GM21526 (cell line): ENCODE results near the gene PFDN6.
"Not testable (repeated sequence)": the region's sequence is repeated elsewhere in the genome, so short reads cannot be mapped to it uniquely, and the experiment has no call there.

Experiments
- ATAC-seq: cut with Tn5 transposase; IDR thresholded peaks from one replicate; pipeline ENCODE4 v1.9.1; 2021; ENCODE audit warnings: moderate library complexity; ENCODE audit not compliant: unreplicated experiment, low FRiP score

Gene PFDN6

DNA sequence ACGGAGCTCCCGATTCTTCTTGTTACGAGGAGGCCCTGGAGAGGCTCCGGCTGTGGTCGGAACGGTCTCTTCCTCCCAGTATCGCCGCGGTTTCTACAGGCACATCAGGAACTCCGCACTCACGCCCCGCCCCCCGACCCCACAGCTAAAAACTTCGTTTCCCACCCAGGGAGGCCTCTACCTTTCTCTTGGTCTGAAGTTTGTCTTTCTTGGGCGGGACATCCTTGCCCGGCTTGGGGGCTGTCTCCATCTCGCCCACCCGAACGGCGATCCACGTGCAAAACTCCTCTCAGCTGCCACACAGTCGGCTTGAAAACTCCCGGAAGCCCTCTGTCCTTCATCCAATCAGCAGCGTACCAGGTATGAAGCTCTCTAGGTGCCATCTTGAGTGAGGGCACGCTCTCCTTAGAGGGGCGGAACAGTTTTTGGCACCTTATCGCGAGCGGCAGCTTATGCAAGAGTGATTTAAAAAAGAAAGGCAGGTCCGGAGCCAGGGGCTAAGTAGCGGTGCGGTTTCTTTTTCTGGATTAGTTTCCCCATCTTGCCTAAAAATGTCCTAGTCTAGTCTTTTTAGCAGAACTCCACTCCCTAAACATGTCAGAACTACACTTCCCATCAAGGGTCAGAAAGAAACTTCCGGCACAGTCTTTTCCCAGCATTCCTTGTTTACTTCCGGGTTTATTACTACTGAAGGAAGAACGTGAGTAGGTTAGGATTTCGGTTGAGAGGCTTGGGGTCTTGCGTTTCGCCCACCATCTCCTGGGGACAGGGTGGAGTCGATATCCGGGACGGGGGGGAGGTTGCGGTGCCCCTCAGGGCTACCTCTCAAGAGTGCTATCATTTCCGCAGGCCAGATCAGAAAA, at the start of gene PFDN6, which contains the start of gene WDR46:
Gene PFDN6 (plus strand): TSS at position 681 of the 863 bp plus-strand sequence. CDS start 256 bp downstream, outside the sequence.
Gene WDR46 (minus strand): TSS at position 319 of the 863 bp plus-strand sequence. CDS start 69 bp downstream, at position 250.
- peak; percentile 57 for ATAC-seq

GRCh38 chr6:33241968-33242367, 47.4 kb upstream of the PFDN6 start:
- no peak for ATAC-seq

DNA sequence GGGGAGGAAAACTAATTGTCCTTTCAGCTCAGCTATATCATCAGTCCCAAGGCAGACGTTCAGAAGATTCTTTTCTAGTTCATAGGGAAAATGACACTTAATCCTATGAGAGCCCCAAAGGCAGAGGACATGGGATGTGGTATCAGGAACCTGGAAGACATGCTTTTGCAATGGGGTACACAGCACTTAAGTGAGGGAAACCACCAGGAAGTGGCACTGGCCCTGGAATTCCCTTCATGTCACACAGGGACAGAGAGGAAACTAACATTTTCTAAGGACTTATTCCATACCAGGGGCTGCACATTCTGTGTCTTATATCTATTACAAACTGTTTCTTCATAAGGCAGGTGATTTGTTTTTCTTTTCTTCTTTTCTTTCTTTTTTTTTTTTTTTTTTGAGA, 45.9 kb upstream of the PFDN6 start:
- ATAC-seq, result no peak

- peak; percentile 41 for ATAC-seq
Measured at GRCh38 chr6:33247977-33248642, 41.3 kb upstream of the PFDN6 start.

- peak; percentile 5 for ATAC-seq
Measured at GRCh38 chr6:33248643-33248931, 40.8 kb upstream of the PFDN6 start.

DNA sequence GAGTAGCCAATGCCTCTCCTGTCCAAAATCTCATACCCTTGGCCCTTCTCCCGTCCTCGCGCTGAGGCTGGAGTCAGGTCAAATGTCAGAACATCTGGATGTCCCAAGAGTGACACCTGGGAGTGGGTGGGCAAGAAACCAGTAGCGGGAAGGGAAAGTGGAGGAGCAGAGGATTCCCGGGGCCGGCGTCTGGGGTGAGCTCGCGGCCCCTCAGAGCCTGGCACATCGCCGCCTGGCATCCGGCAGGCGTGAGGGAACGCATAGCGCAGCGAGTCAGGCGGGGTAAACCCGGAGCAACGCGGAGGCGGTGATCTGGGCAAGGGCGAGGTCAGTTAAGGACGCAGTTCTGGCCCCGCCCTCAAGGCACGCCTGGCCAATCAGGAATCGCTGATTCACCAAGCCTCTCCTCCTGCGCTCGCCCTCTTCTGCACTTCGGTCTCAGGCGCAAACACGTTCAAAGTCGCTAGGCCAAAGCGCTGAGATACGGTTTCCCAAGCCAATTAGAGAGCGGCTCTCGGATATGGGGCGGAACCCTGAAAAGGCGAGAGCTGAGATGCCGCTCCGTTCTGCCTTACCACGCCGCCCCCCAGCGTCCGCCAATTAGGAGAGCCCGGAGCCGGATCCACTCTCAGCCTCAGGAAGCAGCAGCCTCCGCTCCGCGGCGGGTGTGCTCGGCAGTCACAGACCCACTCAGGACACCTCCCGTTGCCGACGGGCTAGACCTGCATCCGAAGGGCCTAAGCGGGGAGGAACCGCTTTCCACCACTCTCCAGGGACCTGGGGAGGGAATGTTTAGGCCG, 40.3 kb upstream of the PFDN6 start:
- peak; percentile 81 for ATAC-seq

DNA sequence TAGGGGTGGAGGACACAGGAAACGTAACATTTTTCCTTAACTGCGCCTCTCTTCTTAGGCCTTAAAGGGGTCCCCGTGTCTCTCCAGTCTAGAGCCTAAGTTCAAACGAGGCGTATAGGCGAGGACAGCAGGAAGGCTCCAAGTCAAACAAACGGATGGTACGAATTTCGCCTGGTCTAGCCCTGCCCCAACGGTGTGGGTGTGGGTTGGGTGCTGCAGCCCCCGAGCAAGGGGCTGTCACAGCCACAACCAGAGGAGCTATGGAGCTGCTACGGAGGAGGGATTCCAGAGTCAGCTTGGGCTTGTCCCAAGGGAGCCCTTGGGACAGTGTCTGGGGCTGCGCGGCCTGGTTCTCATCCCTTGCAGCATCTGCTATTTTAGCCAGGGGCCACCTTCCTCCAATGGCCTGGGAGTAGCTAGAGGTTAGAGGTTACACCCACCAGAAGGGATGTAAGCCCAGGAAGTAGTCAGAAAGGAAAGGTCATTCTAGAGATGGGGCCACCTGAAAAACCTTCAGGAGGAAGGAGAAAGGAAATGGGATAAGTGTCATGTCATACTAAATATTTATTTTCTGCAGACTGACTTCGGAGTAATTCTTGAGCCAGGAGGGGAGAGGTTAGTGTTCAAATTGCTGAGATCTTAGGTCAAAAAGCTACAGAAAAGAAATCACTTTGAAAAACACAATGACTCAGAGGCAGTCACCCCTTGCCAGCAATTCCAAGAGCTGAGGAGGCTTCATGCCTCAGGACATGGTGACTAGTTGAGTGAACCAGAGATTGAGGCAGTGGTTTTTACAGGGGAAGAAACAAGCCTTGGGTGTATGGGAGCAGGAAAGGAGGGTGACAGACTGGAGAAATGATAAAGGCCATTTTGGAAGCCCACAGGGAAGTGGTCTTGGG, 39.4 kb upstream of the PFDN6 start:
- ATAC-seq, result peak; percentile 4

GRCh38 chr6:33250731-33251130, 38.7 kb upstream of the PFDN6 start:
- no peak for ATAC-seq

- no peak for ATAC-seq
Measured at GRCh38 chr6:33251395-33252012, 37.9 kb upstream of the PFDN6 start.

DNA sequence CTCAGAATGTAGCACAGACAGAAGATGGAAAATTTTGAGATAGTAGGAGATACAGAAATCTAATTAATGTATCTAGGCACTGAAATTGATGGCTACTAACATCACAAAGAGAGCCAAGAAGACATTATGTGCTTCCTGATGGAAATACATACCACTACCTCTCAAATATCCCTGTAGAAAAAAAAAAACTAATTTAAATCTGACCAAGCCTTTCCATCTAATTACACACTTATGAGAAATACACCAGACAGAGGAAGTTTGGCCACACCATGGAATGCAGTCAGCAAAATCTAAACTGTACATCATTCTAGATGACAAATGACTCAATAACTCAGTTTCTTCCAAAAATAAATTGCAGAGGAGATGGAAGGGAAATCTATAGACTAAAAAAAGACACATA, 36.6 kb upstream of the PFDN6 start:
- no peak for ATAC-seq

GRCh38 chr6:33254591-33254990, 34.8 kb upstream of the PFDN6 start:
- ATAC-seq, result no peak

- ATAC-seq, result no peak
Measured at GRCh38 chr6:33259032-33259431, 30.4 kb upstream of the PFDN6 start.

GRCh38 chr6:33262490-33262889, 26.9 kb upstream of the PFDN6 start:
- not testable (repeated sequence) for ATAC-seq

GRCh38 chr6:33264015-33264414, 25.4 kb upstream of the PFDN6 start:
- no peak for ATAC-seq

DNA sequence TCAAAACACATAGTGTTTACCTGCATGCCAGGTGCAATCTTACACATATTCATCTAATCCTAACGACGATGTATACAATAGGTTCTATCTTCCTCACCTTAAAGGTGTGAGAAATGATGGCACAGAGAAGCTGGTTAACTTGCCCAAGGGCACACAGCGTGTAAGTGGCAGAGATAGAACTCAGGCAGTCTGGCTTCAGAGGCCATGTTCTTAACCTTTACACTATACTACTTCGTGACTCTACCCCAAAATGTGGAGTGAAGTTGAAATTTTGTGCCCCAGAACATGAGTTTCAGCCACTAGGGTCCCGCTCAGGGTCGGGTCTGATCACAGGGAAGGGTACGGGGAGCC, 18.3 kb upstream of the PFDN6 start:
- peak; percentile 1 for ATAC-seq

DNA sequence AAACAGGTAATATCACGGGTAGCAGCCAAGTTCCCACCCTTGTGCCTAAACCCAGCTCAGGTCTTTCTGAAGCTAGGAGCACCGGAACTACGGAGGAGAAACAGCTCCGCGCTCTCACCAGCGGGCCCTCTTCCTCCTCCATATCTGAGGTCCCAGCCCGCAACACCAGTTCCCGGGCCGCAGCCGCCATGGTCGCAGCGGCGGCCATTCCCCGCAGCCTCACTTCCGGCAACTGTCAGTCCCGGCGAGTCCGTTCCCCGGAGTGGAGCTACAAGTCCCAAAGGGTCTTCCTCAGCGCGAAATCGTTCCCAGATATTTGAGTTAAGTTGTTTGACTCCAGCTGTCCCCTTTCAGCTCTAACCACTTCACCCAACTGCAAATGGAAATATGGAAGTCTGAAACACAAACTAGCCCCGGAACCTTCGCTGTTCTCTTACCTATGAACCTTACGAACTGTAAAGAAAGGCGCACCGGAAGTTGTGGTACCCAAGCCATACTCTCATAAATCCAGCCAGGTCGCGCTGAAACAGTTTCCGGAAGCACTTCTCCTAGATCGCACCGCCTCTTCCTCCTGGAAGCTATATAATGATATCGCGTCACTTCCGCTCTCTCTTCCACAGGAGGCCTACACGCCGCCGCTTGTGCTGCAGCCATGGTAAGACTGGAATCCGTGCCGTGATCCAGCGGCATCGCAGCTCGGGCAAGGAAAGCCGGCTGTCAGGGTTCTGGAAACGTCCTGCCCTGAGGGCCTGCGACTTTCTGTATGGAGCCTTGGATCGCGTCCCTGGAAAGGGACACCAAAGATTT, 17.7 kb upstream of the PFDN6 start, which contains the start of the genes RPS18 and VPS52:
Gene RPS18 (plus strand): TSS at position 608 of the 807 bp plus-strand sequence. CDS start 45 bp downstream, at position 653.
Gene VPS52 (minus strand): TSS at position 409 of the 807 bp plus-strand sequence. CDS start 201 bp downstream, at position 208.
- ATAC-seq, result peak; percentile 52

DNA sequence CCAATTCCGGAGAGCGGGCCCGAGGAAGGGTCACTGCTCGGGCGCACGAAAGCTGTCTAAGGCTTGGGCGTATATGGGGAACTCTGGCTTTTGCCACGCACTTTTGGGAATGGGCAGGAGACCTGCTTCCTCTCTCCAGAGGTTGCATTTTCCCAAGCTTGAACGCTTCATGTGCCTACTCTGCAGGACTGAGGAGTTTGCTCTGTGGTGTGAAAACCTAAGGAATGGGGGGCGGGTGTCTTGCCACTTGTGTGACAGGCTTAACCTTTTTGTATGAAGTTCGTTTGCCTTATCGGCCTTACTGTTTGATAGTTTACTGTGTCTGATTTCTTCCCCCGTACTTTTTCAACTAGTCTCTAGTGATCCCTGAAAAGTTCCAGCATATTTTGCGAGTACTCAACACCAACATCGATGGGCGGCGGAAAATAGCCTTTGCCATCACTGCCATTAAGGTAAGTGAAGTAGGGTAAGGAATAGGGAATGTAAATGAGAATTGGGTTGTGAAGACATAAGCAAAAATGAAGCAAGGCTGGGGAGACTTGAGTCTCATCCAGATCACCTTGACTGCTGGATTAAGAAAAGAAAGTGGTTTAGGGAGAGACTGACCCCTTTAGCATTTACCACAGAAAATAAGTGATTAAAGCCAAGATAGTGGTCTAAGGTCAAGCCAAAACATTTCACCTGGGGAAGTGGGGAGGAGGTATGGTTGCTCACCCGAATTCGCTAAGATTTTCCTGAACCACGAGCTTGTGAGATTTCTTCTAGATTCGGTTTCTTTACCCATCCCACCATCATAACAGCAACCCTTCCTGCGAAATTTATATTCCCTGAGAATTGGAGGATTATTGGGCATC, 16.9 kb upstream of the PFDN6 start:
- no peak for ATAC-seq
